ENCODE results near the gene METTL9.
"Not testable (repeated sequence)": the region's sequence is repeated elsewhere in the genome, so short reads cannot be mapped to it uniquely, and the experiment has no call there.

METTL9 gene

DNA sequence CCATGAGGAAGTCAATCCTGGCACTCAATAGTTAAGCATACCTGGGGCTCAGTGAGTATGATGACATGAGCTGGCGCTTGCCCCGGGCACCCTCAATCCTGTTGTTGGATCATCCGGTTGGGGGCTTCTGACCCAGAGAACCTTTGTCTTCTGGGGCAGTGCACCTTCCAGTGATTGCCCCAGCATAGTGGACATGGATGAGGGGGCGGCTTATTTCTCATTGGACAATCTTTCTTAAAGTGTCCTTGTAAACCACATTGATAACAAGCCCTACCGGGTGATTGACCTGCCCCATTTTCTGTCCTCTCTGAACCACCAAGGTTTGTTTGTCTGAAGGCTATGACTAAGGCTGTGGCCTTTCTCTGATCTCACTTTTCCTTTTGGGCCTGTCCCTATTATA is 34.8 kb downstream of the METTL9 start:
- TF ChIP-seq, protein P1, sequence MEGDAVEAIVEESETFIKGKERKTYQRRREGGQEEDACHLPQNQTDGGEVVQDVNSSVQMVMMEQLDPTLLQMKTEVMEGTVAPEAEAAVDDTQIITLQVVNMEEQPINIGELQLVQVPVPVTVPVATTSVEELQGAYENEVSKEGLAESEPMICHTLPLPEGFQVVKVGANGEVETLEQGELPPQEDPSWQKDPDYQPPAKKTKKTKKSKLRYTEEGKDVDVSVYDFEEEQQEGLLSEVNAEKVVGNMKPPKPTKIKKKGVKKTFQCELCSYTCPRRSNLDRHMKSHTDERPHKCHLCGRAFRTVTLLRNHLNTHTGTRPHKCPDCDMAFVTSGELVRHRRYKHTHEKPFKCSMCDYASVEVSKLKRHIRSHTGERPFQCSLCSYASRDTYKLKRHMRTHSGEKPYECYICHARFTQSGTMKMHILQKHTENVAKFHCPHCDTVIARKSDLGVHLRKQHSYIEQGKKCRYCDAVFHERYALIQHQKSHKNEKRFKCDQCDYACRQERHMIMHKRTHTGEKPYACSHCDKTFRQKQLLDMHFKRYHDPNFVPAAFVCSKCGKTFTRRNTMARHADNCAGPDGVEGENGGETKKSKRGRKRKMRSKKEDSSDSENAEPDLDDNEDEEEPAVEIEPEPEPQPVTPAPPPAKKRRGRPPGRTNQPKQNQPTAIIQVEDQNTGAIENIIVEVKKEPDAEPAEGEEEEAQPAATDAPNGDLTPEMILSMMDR (IDR thresholded peaks at IDR 0.05; ENCODE audit: low read depth, low read length): no peak
- no peak overlapping the region for H3K4me3 ChIP-seq (ENCODE audit: low read depth, low read length)

DNA sequence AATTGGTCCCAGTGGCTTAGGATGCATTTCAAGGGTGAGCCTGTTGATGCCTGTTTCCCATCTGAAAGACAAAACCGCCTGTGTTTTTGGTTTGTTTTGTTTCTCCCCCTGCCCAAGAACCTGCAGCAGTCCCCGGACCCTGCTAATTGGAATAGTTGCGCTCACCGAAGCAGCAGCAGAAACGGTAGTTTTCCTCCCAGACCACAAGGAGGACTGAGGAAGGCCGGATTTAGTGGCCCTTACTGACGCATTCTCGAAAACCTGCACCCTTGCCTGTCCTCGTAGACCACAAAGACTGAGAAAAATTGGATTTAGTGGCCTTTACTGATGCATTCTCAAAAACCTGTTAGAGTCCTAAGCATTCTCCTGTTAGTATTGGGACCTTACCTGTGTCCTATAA is 36.3 kb downstream of the METTL9 start:
- H3K4me3 ChIP-seq (ENCODE audit: low read depth, low read length): not testable (repeated sequence)

DNA sequence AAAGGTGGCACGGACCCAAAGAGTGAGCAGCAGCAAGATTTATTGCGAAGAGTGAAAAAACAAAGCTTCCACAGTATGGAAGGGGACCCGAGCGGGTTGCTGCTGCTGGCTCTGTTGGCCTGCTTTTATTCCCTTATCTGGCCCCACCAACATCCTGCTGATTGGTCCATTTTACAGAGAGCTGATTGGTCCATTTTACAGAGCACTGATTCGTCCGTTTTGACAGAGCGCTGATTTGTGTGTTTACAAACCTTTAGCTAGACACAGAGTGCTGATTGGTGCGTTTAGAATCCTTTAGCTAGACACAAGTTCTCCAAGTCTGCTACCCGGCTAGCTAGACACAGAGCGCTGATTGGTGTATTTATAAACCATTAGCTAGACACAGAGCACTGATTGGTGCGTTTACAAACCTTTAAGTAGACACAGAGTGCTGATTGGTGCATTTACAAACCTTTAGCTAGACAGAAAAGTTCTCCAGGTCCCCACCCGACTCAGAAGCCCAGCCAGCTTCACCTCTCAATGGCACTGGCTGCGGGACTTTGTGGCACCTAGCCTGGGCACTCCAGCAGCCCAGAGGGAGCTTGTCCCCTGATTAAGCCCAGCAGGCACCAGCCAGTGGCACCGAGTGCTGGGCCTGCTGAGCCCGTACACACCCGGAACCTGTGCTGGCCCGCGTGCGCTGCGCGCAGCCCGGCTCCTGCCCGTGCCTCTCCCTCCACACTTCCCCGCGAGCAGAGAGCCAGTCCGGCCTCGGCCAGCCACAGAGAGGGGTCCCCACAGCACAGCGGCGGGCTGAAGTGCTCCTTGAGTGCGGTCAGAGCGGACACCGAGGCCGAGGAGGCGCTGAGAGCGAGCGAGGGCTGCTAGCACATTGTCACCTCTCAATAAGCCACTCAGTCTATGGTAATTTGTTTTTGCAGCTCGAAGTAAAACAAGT is 37.9 kb downstream of the METTL9 start:
- H3K4me3 ChIP-seq (ENCODE audit: low read depth, low read length): no peak overlapping the region
- TF ChIP-seq, protein P1 (IDR thresholded peaks at IDR 0.05; ENCODE audit: low read depth, low read length): no peak

DNA sequence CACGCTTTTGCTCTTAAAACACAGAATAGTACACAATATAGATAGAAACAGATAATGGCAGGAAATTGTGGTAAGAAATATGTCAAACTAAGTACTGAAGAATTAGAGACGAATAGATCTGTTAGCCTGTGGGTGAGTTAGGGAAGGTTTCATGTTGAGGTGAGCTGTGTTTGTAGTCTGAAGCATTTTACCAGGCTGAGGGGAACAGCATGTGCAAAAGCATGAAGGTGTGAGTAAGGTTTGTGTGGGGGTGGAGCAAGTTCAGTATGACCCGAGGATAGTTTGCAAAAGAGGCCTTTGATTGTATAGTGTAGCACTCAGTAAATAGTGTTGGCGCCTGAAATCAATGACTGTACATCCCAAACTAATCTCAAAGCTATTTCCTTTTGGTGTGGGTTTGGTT is 39.2 kb downstream of the METTL9 start:
- TF ChIP-seq, protein P1 (IDR thresholded peaks at IDR 0.05; ENCODE audit: low read depth, low read length): no peak

DNA sequence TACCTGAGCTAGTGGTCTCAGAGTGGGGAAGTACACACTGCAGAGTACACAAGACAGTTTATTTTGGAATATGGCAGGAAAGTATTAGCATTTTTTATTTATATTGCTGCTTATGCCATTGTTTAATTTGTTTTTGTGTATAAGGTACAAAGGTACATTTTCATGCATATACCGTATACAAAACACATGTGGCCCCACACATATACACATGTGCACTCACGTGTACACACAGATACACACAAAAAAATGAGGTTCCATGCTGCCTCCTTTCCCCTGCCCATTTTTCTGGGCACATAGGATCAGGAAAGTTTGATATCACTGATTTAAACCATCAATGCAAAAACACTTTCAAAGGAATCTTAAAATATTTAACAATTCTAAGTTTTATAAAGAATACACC is 40.1 kb downstream of the METTL9 start:
- H3K4me3 ChIP-seq (ENCODE audit: low read depth, low read length): no peak overlapping the region
- TF ChIP-seq, protein P1 (IDR thresholded peaks at IDR 0.05; ENCODE audit: low read depth, low read length): no peak

More for the DNA sequence above, 39.2 kb downstream of the METTL9 start:
- no peak overlapping the region for H3K4me3 ChIP-seq (ENCODE audit: low read depth, low read length)

DNA sequence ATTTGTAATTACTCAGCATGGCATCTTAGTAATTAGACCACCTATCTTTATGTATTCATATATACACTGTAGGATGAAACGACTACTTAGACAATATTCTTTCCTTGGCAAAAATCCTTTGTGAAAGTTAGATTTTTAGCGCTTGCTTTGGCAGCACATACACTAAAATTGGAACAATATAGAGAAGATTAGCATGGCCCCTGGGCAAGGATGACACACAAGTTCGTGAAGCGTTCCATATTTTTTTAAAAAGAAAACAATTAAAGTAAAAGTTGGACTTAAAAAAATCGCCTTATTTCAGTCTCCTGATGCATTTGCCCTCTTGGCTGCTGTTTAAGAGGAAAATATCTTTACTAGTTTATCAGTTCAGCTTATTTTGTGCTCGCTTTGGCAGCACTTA is 42.5 kb downstream of the METTL9 start:
- no peak overlapping the region for H3K4me3 ChIP-seq (ENCODE audit: low read depth, low read length)
- TF ChIP-seq, protein P1 (IDR thresholded peaks at IDR 0.05; ENCODE audit: low read depth, low read length): no peak

DNA sequence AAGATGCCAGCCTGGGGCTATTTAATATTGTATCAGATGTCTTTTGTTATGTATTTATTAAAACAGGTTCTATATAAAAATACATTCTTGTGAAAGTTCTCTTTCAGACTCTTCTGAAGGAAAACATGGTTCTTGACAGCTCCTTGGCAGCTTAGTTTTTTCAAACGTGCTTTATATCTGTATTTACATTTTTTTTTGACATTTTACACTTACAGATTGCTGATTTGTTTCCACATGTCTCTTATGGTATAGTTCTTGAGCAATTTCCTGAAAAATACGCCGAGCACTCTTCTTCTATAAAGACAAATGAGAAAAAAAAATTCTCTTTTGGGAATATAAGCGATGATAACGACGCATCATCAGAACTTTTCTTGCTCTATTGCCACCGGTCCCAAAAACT is 43.5 kb downstream of the METTL9 start:
- TF ChIP-seq, protein P1 (IDR thresholded peaks at IDR 0.05; ENCODE audit: low read depth, low read length): no peak
- no peak overlapping the region for H3K4me3 ChIP-seq (ENCODE audit: low read depth, low read length)

All from WI38 (cell line).